ENCODE measurements around the gene GALNS. TPM values are rescaled to one million over a fixed set of nuclear protein-coding genes. Genes with fewer than 3 reads are reported as not detected.

GALNS gene
- total and polyA plus RNA-seq, 2 donors (not counting 1 experiment from before 2014, with no cell fraction given), result 45.5 to 68.4 TPM

DNA sequence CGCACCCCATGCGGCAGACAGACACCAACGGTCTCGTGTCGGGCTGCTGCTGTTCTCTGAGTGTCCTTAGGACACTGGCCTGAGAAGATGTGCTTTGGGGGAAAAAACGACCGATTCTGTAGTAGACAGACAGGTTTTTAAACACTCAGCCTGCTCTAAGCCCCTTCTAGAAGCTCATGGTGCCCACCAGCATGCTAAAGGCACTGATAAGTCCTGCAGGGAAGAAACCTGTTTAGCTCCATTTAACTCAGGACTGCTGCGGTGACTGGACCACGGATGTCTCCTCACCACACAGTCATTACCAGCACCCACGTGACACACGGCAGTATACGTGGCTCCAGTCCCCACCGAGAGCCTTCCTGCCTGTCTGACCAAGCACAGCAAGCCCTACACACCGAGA is 26.0 kb downstream of the GALNS start:
- CTCF ChIA-PET, result no interaction called here
- Mint-ChIP-seq H3K4me1 (peaks cover 2% of the 10 kb centered on the region), H3K9me3 (ENCODE audit: insufficient read depth) (no peaks in the 10 kb centered on the region), H3K4me3 (no peak overlapping the region), H3K27ac (no peak overlapping the region), H3K27me3 (no peaks in the 10 kb centered on the region)
- no peak overlapping the region for H3K27ac ChIP-seq (ENCODE audit: low read length in 2 of 2)
- no peaks in the 10 kb centered on the region for H3K9me3 ChIP-seq (ENCODE audit: control extremely low read depth in 1 of 3, control insufficient read depth in 2 of 3, insufficient read depth in 1 of 3, low read length in 2 of 3)
- no peak for TF ChIP-seq EZH2 (IDR thresholded peaks at IDR 0.05; ENCODE audit: borderline replicate concordance, insufficient read depth, low read depth, low read length, poor library complexity, severe bottlenecking)
- TF ChIP-seq, protein P1, sequence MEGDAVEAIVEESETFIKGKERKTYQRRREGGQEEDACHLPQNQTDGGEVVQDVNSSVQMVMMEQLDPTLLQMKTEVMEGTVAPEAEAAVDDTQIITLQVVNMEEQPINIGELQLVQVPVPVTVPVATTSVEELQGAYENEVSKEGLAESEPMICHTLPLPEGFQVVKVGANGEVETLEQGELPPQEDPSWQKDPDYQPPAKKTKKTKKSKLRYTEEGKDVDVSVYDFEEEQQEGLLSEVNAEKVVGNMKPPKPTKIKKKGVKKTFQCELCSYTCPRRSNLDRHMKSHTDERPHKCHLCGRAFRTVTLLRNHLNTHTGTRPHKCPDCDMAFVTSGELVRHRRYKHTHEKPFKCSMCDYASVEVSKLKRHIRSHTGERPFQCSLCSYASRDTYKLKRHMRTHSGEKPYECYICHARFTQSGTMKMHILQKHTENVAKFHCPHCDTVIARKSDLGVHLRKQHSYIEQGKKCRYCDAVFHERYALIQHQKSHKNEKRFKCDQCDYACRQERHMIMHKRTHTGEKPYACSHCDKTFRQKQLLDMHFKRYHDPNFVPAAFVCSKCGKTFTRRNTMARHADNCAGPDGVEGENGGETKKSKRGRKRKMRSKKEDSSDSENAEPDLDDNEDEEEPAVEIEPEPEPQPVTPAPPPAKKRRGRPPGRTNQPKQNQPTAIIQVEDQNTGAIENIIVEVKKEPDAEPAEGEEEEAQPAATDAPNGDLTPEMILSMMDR (IDR thresholded peaks at IDR 0.05), result no peak
- no peaks in the 10 kb centered on the region for H3K27me3 ChIP-seq (replicated peaks in 1 of 4; ENCODE audit: control extremely low read depth in 1 of 4, control insufficient read depth in 3 of 4, insufficient read depth in 4 of 4, low read length in 3 of 4)
- H3K4me3 ChIP-seq (ENCODE audit: control extremely low read depth in 1 of 5, extremely low read depth in 1 of 5, insufficient read depth in 1 of 5, low read depth in 2 of 5, low read length in 4 of 5), result no peak overlapping the region
- WGBS (ENCODE audit: insufficient coverage), result 97% methylated on average over 14 of the region's 14 CpGs
- H3K9ac ChIP-seq (ENCODE audit: low read length), result no peak overlapping the region
- H2AFZ ChIP-seq (ENCODE audit: insufficient read depth, low read depth, low read length, poor library complexity, severe bottlenecking), result no peak overlapping the region
- H3K4me2 ChIP-seq (replicated peaks; ENCODE audit: low read depth, low read length, poor library complexity, severe bottlenecking), result no peak overlapping the region
- peaks cover 0 to 7% of the 10 kb centered on the region in 2 experiments for H3K36me3 ChIP-seq (replicated peaks in 1 of 2; ENCODE audit: control extremely low read depth in 1 of 2, control insufficient read depth in 1 of 2, extremely low read depth in 1 of 2, insufficient read depth in 2 of 2, low read length in 1 of 2)
- POLR2A ChIA-PET, result interaction anchor here (0.6 kb wide), 1 partner anchor 321 kb away, joined by 3 read pairs; no protein-coding TSS in a partner anchor
- ATAC-seq (ENCODE audit: low read depth) (no peak), DNase-seq (no peak)
- no peaks in the 10 kb centered on the region for H3K79me2 ChIP-seq (ENCODE audit: control insufficient read depth, insufficient read depth, low read length)
- H3K4me1 ChIP-seq (ENCODE audit: control insufficient read depth in 2 of 2, insufficient read depth in 2 of 2, low read length in 2 of 2), result no peaks in the 10 kb centered on the region
- intact Hi-C loops (cut with micrococcal nuclease), result no loop called here
- no peaks in the 10 kb centered on the region for H4K20me1 ChIP-seq (ENCODE audit: control insufficient read depth, insufficient read depth, low read length, poor library complexity, severe bottlenecking)

- ChIA-PET CTCF (no interaction called here), POLR2A (interaction anchor here (0.6 kb wide), 1 partner anchor 321 kb away, joined by 3 read pairs; no protein-coding TSS in a partner anchor)
- Mint-ChIP-seq H3K9me3 (ENCODE audit: insufficient read depth) (no peaks in the 10 kb centered on the region), H3K27me3 (no peaks in the 10 kb centered on the region), H3K4me3 (no peak overlapping the region), H3K27ac (no peak overlapping the region), H3K4me1 (peaks cover 2% of the 10 kb centered on the region)
- DNase-seq (no peak), ATAC-seq (ENCODE audit: low read depth) (no peak)
- Histone ChIP-seq H4K20me1 (ENCODE audit: control insufficient read depth, insufficient read depth, low read length, poor library complexity, severe bottlenecking) (no peaks in the 10 kb centered on the region), H3K79me2 (ENCODE audit: control insufficient read depth, insufficient read depth, low read length) (no peaks in the 10 kb centered on the region), H3K4me1 (ENCODE audit: control insufficient read depth in 2 of 2, insufficient read depth in 2 of 2, low read length in 2 of 2) (no peaks in the 10 kb centered on the region), H3K4me3 (ENCODE audit: control extremely low read depth in 1 of 5, extremely low read depth in 1 of 5, insufficient read depth in 1 of 5, low read depth in 2 of 5, low read length in 4 of 5) (no peak overlapping the region), H3K27ac (ENCODE audit: low read length in 2 of 2) (no peak overlapping the region), H2AFZ (ENCODE audit: insufficient read depth, low read depth, low read length, poor library complexity, severe bottlenecking) (no peak overlapping the region), H3K27me3 (replicated peaks in 1 of 4; ENCODE audit: control extremely low read depth in 1 of 4, control insufficient read depth in 3 of 4, insufficient read depth in 4 of 4, low read length in 3 of 4) (no peaks in the 10 kb centered on the region), H3K36me3 (replicated peaks in 1 of 2; ENCODE audit: control extremely low read depth in 1 of 2, control insufficient read depth in 1 of 2, extremely low read depth in 1 of 2, insufficient read depth in 2 of 2, low read length in 1 of 2) (peaks cover 0 to 7% of the 10 kb centered on the region in 2 experiments), H3K9ac (ENCODE audit: low read length) (no peak overlapping the region), H3K9me3 (ENCODE audit: control extremely low read depth in 1 of 3, control insufficient read depth in 2 of 3, insufficient read depth in 1 of 3, low read length in 2 of 3) (no peaks in the 10 kb centered on the region), H3K4me2 (replicated peaks; ENCODE audit: low read depth, low read length, poor library complexity, severe bottlenecking) (no peak overlapping the region)
- TF ChIP-seq, protein P1 (IDR thresholded peaks at IDR 0.05), result no peak
- WGBS (ENCODE audit: insufficient coverage), result 93% methylated on average over 11 of the region's 11 CpGs
- intact Hi-C loops (cut with micrococcal nuclease), result no loop called here
These were observed 26.5 kb downstream of the GALNS start for GRCh38 chr16:88830258-88830657.

All from B cell (primary cell).